ENCODE measurements around the gene SLC15A1.

The SLC15A1 gene

GRCh38 chr13:98752467-98753290 lies at the start of gene SLC15A1:
SLC15A1 (minus strand) TSS chr13:98752672; CDS start chr13:98752598, 74 bp downstream.
- peak in 1 of 2 experiments; percentile 68 for DNase-seq

GRCh38 chr13:98801626-98802418 lies 49.4 kb upstream of the SLC15A1 start:
- DNase-seq: no peak

- DNase-seq: no peak
Measured at GRCh38 chr13:98800078-98800477, 47.6 kb upstream of the SLC15A1 start.

- no peak for DNase-seq
Measured at GRCh38 chr13:98798849-98799645, 46.6 kb upstream of the SLC15A1 start.

- no peak for DNase-seq
Measured at GRCh38 chr13:98797456-98797855, 45.0 kb upstream of the SLC15A1 start.

GRCh38 chr13:98796798-98797197 lies 44.3 kb upstream of the SLC15A1 start:
- DNase-seq: no peak

- DNase-seq: no peak
Measured at GRCh38 chr13:98796191-98796590, 43.7 kb upstream of the SLC15A1 start.

- no peak for DNase-seq
Measured at GRCh38 chr13:98795220-98795619, 42.7 kb upstream of the SLC15A1 start.

- no peak for DNase-seq
Measured at GRCh38 chr13:98794498-98794897, 42.0 kb upstream of the SLC15A1 start.

GRCh38 chr13:98792785-98793495 lies 40.5 kb upstream of the SLC15A1 start:
- DNase-seq: peak in 1 of 2 experiments; percentile 15

- DNase-seq: peak in 1 of 2 experiments; percentile 3
Measured at GRCh38 chr13:98792321-98792720, 39.8 kb upstream of the SLC15A1 start.

GRCh38 chr13:98791611-98792010 lies 39.1 kb upstream of the SLC15A1 start:
- no peak for DNase-seq

GRCh38 chr13:98787996-98788395 lies 35.5 kb upstream of the SLC15A1 start:
- DNase-seq: no peak

GRCh38 chr13:98787173-98787572 lies 34.7 kb upstream of the SLC15A1 start:
- DNase-seq: no peak

- peak in 1 of 2 experiments; percentile 9 for DNase-seq
Measured at GRCh38 chr13:98786023-98786422, 33.6 kb upstream of the SLC15A1 start.

- no peak for DNase-seq
Measured at GRCh38 chr13:98785405-98785804, 32.9 kb upstream of the SLC15A1 start.

GRCh38 chr13:98784666-98785065 lies 32.2 kb upstream of the SLC15A1 start:
- DNase-seq: no peak

- no peak for DNase-seq
Measured at GRCh38 chr13:98783856-98784478, 31.5 kb upstream of the SLC15A1 start.

GRCh38 chr13:98782654-98783053 lies 30.2 kb upstream of the SLC15A1 start:
- no peak for DNase-seq

GRCh38 chr13:98781905-98782304 lies 29.4 kb upstream of the SLC15A1 start:
- DNase-seq: no peak

GRCh38 chr13:98781470-98781869 lies 29.0 kb upstream of the SLC15A1 start:
- no peak for DNase-seq

- DNase-seq: no peak
Measured at GRCh38 chr13:98781045-98781444, 28.6 kb upstream of the SLC15A1 start.

Data from NCI-H526 (cell line).